A673 (cell line): ENCODE measurements around the gene LEMD1.

Experiments
- CTCF ChIP-seq: fragments of 300-800, 200-600 bp; sonication (generic); conservative IDR thresholded peaks from 2 replicates; pipeline ENCODE4 v1.5.1; 2017; ENCODE audit warnings: low read depth, mild to moderate bottlenecking, antibody characterized with exemption, low read length, moderate library complexity, mixed read lengths
- EZH2 ChIP-seq: fragments of 200-600 bp; sonication (generic); IDR thresholded peaks from 2 replicates; pipeline ENCODE4 v1.6.1; 2017; ENCODE audit warnings: borderline replicate concordance, low read depth, mild to moderate bottlenecking, mixed read lengths, antibody characterized with exemption, low read length; ENCODE audit not compliant: poor library complexity, severe bottlenecking

GRCh38 chr1:205350124-205350523 is 71.7 kb downstream of the LEMD1 start:
- TF ChIP-seq EZH2 (no peak), CTCF (no peak)
